Mesothelial cell of epicardium (in vitro differentiated cells): Measurements from ENCODE around the gene CGNL1. TPM values are rescaled to one million over a fixed set of nuclear protein-coding genes. Genes with fewer than 3 reads are reported as not detected.

Experiments used
- DNase-seq, 2 experiments: peaks; one replicate each; pipeline ENCODE4 v3.0.0; 2021; ENCODE audit warnings: low spot score in 2 of 2; ENCODE audit not compliant: unreplicated experiment in 2 of 2
- H3K27ac Mint-ChIP-seq: 2 replicates; pipeline ENCODE4 v1.8.0; 2021; ENCODE audit warnings: mixed read lengths
- H3K27me3 Mint-ChIP-seq: 2 replicates; pipeline ENCODE4 v1.8.0; 2021; ENCODE audit warnings: low read depth, mixed read lengths
- H3K36me3 Mint-ChIP-seq: 2 replicates; pipeline ENCODE4 v1.8.0; 2021; ENCODE audit warnings: mixed read lengths
- H3K4me1 Mint-ChIP-seq: 2 replicates; pipeline ENCODE4 v1.8.0; 2021; ENCODE audit warnings: mixed read lengths
- H3K4me3 Mint-ChIP-seq: 2 replicates; pipeline ENCODE4 v1.8.0; 2021; ENCODE audit warnings: mild to moderate bottlenecking, moderate library complexity, mixed read lengths
- H3K9me3 Mint-ChIP-seq: 2 replicates; pipeline ENCODE4 v1.8.0; 2021; ENCODE audit warnings: mixed read lengths
- total RNA-seq: library from RNA; stranded (reverse); gene quantifications from 3 replicates; pipeline ENCODE4 v1.2.1, GENCODE V29; 2021
- TF ChIP-seq, protein P1 (sequence below): fragments of 200-600 bp; sonication (generic); IDR thresholded peaks from one replicate; pipeline ENCODE4 v1.5.0; 2021; ENCODE audit warnings: antibody characterized with exemption; ENCODE audit not compliant: unreplicated experiment

Gene CGNL1
- total RNA-seq, 1 donor from 2014 or later, result 34.1 TPM

DNA sequence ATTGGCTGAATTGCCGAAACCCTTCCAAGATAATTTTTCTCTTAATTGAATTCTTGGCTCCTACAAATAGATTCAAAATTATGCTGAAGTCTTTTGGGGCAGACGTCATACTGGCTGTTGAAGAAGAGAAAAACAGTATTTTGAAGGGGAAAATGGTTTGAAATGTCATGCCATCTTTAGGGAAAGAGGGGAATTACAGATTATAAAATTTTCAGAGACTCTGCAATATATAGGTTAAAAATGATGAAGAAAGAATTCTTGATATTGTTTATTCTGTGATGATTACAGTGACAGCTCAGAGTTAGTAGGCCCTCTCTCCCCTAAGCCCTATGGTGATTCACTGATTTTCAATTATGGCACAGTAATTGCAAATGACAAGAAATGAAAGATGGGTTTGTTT lies 86.1 kb downstream of the CGNL1 start:
- H3K4me1 Mint-ChIP-seq, result peaks cover 7% of the 10 kb centered on the region
- no peaks in the 10 kb centered on the region for H3K27me3 Mint-ChIP-seq
- no peak overlapping the region for H3K27ac Mint-ChIP-seq

DNA sequence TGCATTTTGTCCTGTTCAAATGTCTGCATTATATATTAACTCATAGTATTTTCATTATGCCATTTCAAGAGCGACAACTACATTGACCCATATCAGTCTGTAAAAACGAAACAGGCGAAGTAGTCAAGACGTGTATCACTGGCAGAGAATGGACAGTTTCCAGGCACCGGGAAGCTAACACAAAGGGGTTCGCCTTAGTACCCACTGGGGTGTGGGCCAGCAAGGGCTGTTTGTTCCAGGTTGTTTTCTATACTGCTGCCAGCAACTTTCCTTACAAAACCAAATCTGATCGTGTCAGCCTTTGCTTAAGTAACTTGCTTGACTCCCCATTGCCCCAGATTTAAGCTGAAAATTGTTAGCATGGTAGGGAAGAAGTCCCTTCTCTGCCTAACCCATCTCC lies 87.1 kb downstream of the CGNL1 start:
- Mint-ChIP-seq H3K27me3 (no peaks in the 10 kb centered on the region), H3K27ac (no peak overlapping the region), H3K4me1 (peaks cover 7% of the 10 kb centered on the region), H3K36me3 (peaks cover 14% of the 10 kb centered on the region), H3K4me3 (no peak overlapping the region), H3K9me3 (no peaks in the 10 kb centered on the region)
- TF ChIP-seq, protein P1, sequence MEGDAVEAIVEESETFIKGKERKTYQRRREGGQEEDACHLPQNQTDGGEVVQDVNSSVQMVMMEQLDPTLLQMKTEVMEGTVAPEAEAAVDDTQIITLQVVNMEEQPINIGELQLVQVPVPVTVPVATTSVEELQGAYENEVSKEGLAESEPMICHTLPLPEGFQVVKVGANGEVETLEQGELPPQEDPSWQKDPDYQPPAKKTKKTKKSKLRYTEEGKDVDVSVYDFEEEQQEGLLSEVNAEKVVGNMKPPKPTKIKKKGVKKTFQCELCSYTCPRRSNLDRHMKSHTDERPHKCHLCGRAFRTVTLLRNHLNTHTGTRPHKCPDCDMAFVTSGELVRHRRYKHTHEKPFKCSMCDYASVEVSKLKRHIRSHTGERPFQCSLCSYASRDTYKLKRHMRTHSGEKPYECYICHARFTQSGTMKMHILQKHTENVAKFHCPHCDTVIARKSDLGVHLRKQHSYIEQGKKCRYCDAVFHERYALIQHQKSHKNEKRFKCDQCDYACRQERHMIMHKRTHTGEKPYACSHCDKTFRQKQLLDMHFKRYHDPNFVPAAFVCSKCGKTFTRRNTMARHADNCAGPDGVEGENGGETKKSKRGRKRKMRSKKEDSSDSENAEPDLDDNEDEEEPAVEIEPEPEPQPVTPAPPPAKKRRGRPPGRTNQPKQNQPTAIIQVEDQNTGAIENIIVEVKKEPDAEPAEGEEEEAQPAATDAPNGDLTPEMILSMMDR, result no peak
- DNase-seq, result no peak

More for the DNA sequence above, 86.1 kb downstream of the CGNL1 start:
- TF ChIP-seq, protein P1, result peak; percentile 21
- DNase-seq, result no peak
- Mint-ChIP-seq H3K4me3 (no peak overlapping the region), H3K36me3 (peaks cover 14% of the 10 kb centered on the region), H3K9me3 (no peaks in the 10 kb centered on the region)

DNA sequence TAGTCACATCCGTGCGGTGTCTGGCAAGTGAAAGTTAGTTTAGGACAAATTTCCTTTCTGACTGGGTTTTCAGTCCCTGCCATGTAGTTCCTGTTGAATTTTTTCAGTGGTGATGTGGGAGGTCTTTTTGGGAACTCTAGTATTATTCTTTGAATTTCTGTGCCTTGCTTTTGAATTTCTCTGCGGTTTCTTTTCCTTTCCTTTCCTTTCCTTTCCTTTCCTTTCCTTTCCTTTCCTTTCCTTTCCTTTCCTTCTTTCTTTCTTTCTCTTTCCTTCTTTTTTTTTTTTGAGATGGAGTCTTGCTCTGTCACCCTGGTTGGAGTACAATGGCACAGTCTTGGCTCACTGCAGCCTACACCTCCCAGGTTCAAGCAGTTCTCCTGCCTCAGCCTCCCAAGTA lies 88.2 kb downstream of the CGNL1 start:
- peaks cover 14% of the 10 kb centered on the region for H3K4me1 Mint-ChIP-seq
- H3K27me3 Mint-ChIP-seq, result no peaks in the 10 kb centered on the region
- no peak for DNase-seq
- no peak overlapping the region for H3K27ac Mint-ChIP-seq
- no peak overlapping the region for H3K4me3 Mint-ChIP-seq
- TF ChIP-seq, protein P1, result no peak
- no peaks in the 10 kb centered on the region for H3K9me3 Mint-ChIP-seq
- peaks cover 19% of the 10 kb centered on the region for H3K36me3 Mint-ChIP-seq

DNA sequence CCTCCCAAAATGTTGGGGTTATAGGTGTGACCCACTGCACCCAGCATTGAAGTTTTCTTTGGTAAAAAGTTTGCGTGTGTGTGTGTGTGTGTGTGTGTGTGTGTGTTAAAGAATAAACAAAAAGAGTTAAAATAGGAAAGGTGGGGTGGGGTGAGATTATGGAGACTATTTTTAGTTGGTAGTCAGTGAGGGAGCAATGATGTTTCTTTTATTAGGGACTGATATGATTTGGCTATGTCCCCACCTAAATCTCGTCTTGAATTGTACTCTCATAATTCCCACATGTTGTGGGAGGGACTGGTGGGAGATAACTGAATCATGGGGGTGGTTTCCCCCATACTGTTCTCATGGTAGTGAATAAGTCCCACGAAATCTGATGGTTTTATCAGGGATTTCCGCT lies 92.2 kb downstream of the CGNL1 start:
- Mint-ChIP-seq H3K27me3 (no peaks in the 10 kb centered on the region), H3K36me3 (peaks cover 17% of the 10 kb centered on the region), H3K9me3 (no peaks in the 10 kb centered on the region), H3K4me3 (no peak overlapping the region), H3K27ac (no peak overlapping the region), H3K4me1 (peaks cover 19% of the 10 kb centered on the region)
- DNase-seq, result no peak
- TF ChIP-seq, protein P1, result no peak

DNA sequence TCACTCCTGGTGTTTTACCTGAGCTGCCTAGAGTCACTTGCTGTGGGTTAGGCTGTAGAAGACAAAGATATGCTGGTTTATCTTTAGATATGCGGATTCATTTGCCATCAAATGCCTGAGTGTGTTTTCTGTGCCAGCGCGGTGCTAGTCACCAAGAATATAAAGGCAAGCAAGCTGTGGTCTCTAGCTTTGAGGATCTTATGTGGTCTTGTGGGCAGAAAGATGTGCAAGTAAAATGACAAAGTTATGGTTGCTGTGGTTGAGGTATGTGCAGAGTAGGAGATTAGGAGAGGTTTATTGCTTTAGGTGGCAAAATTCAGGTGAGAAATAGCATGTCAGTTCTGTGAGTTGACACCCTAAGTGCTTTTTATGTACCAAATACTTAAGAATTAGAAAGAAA lies 94.2 kb downstream of the CGNL1 start:
- H3K27me3 Mint-ChIP-seq, result no peaks in the 10 kb centered on the region
- TF ChIP-seq, protein P1, result no peak
- no peaks in the 10 kb centered on the region for H3K9me3 Mint-ChIP-seq
- no peak overlapping the region for H3K27ac Mint-ChIP-seq
- H3K4me3 Mint-ChIP-seq, result no peak overlapping the region
- peaks cover 19% of the 10 kb centered on the region for H3K4me1 Mint-ChIP-seq
- no peak for DNase-seq
- H3K36me3 Mint-ChIP-seq, result peaks cover 13% of the 10 kb centered on the region

DNA sequence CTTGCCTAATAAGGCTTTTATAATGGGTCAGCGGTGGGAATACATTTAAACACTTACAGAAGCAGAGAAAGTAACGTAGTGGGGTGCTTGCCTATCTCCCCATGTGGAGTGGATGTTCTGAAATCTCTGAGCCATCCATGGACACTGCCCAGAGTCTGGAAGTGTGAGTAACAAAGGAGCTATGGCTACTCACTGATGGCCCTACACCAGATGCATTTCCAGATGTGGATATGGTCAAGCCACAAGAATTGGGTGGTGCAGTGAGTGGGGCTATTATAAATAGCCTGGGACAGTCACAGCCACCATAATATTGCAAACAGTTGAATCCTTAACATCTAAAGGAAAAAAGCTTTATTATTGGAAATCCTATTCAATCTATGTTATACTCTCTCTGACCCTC lies 96.6 kb downstream of the CGNL1 start:
- Mint-ChIP-seq H3K27ac (no peak overlapping the region), H3K36me3 (peaks cover 9% of the 10 kb centered on the region), H3K27me3 (no peaks in the 10 kb centered on the region)

More for the DNA sequence above, 96.6 kb downstream of the CGNL1 start:
- Mint-ChIP-seq H3K4me3 (no peak overlapping the region), H3K4me1 (peaks cover 25% of the 10 kb centered on the region), H3K9me3 (no peaks in the 10 kb centered on the region)
- no peak for DNase-seq
- TF ChIP-seq, protein P1, result no peak
